GM19467 (cell line): ENCODE measurements around the gene PHLPP2.
"Not testable (repeated sequence)": the region's sequence is repeated elsewhere in the genome, so short reads cannot be mapped to it uniquely, and the experiment has no call there.

Experiments
- ATAC-seq: cut with Tn5 transposase; IDR thresholded peaks from one replicate; pipeline ENCODE4 v1.9.1; 2021; ENCODE audit warnings: mild to moderate bottlenecking, moderate library complexity; ENCODE audit not compliant: unreplicated experiment

Gene PHLPP2

DNA sequence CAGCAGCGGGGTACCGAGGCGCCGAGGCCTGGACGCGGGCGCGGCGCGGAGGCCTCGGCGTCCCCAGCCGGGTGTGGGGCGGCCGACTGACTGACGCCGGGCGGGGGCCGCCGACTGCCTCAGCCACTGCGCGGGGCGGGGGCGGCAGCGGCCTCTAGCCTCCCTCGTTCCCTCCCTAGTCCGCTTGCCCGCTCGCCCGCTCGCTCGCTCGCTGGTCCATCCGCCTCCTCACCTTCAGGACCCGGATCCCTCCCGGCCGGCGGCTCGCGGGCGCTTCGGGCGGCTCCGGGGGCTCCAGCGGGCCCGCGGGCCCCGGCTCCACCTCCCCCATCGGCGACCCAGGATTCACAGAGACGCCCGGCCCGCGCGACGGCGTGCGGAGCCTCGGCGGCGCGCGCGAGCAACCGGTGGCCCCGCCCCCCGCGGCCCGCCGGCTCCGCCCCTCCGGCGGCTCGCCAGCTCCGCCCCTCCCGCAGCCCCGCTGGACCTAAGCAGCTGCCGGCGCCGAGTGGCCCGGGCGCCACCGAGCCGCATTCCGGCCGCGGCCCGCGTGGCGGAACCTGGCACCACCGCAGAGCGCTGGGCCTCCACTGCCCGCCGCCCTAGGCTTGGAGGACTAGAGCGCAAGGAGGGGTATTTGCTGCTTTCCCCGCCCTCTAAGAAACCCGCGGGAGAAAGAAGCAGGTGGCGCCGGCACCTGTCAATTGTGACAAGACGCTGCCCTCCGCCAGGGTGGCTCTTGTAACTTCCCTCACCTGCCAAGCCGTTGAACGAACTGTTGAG lies 773 bp downstream of the PHLPP2 start:
- ATAC-seq = peak; percentile 74

DNA sequence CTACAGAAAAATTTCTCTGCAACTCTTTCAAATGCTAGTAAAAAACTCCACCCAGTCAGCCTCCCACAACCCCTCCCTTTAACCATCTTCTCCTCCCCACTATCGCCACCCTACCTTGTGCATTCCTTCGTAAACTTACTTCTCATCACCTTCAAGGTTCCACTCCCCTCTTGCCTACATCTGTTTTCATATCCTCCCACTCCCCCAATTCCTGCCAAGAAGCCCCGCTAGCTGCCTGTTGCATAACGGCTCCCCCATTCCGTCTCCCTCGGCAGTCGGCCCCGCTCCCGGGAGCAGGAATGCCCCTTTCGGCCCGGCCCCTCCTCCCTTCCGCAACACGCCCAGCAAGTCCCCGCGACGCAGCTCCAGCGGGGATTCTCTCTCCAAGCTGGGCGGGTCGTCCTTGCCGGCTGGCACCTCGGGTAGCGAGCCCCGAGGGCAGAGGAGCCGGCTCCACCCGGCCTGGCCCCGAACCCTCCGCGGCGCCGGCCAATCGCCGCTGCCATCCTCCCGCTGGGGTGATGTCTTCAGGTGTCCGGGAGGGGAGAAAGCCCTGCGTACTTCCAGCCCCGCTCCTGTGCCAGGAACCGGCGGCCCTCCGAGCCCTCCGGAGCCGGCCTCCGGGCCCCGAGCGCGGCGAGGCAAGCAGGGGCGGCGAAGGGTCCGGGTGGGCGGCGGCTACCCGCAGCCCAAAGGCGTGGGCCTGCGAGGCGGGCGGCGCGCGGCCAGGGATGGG lies 1.5 kb downstream of the PHLPP2 start:
- peak; percentile 22 for ATAC-seq

DNA sequence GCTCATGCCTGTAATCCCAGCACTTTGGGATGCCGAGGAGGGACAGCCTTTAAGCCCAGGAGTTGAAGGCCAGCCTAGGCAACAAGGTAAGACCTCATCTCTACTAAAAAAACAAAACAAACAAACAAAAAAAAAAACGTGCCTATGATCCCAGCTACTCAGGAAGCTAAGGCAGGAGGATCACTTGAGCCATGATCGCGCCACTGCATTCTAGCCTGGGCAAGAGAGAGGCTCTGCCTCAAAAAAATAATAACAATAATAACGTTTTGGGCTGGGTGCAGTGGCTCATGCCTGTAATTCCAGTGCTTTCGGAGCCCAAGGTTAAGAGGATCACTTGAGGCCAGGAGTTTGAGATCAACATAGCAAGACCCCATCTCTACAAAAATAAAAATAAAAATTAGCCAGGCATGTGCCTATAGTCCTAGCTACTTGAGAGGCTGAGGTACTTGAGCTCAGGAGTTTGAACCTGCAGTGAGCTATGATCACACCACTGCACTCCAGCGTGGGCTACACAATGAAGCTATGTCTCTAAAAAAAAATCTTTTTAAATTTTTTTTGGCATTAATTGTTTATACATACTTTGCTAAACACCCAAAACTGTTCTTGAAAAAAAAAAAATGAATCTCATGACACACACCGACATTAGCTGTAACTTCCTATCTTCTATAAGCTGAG lies 3.3 kb downstream of the PHLPP2 start:
- no peak for ATAC-seq

DNA sequence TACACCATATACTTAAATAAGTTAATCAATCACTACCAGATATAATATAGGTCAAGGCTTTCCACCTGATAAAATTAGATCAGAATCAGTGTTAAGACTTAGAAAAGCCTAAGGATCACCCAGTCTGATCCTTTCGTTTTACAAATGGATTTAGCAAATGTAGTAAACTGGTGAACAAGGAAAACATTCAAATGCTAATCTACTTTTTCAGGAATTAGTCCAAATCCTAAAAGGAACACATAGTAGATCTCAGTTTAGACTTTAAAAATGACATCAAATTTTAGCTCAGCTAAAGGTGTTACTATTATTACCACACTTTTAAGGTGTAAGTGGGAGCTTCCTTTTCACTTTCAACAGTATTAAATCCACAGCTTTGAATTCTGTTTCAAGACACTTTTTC lies 12.0 kb downstream of the PHLPP2 start:
- no peak for ATAC-seq

DNA sequence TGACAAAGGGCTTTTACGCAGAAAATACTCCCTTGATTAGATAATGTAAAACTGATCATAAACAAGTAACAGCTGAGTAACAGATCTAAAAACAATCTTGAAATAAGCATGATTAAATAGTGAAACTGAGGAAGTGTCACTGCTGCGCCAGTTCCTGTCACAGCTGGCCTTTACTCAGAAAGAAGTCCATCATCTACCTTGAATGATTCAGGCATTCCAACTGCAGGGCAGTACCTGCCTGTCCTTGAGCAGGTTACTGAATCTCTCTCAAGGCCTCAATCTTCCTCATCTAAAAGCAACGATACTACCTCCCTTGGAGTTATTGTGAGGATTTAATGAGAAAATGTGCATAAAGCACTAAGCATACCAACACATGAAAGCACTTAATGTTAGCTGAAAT lies 12.7 kb downstream of the PHLPP2 start:
- ATAC-seq = no peak

DNA sequence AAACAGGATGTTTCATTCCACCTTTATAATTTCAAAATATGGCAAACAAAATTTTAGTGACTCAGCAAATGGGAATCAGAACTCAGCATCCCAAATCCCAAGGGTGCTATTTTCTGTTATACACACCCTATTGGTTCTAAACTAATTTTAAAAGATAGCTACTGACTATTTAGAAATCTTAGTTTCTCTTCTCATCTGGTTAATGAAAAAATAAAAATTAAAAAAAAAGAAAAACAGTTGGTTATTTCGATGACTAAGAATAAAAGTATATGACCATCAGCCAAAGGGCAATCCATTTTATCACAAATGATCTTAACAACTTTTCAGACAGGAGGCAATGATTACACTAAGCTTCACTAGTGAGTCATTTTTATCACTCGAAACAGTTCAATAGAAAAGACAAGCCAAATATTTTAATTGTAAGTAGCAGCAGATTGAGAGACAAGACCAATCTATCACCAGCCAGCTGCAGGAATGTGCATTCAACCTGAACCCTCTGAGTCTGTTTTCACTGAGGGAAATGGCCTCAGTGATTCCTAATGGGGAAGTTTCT lies 15.2 kb downstream of the PHLPP2 start:
- ATAC-seq = no peak

DNA sequence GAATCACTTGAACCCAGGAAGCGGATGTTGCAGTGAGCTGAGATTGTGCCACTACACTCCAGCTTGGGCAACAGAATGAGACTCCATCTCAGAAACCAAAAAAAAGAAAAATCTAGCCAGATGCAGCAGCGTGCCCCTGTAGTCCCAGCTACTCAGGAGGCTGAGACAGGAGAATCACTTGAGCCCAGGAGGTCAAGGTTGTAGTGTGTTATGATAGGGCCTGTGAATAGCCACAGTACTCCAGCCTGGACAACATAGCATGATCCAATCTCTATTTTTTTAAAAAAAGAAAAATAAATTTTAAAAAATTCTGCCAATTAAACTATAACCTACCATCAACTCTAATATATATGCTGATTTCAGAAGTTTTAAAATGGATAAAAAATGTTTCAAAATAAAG lies 15.8 kb downstream of the PHLPP2 start:
- no peak for ATAC-seq

DNA sequence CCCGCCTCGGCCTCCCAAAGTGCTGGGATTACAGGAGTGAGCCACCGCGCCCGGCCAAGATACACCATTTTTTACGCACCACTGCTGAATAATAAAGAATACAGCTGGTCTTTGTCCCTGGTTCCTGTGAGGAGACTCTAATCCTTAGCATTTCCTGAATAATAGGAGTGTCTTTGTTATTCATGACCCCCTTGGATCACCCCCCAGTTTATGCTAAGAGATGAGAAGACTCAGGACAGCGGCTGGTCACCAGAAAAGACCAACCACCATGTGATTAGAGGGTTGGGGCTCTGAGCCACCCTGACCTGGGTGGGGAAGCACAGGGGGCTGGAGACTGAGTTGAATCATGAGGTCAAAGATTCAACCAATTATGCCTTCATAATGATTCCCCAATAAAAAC lies 17.3 kb downstream of the PHLPP2 start:
- no peak for ATAC-seq

DNA sequence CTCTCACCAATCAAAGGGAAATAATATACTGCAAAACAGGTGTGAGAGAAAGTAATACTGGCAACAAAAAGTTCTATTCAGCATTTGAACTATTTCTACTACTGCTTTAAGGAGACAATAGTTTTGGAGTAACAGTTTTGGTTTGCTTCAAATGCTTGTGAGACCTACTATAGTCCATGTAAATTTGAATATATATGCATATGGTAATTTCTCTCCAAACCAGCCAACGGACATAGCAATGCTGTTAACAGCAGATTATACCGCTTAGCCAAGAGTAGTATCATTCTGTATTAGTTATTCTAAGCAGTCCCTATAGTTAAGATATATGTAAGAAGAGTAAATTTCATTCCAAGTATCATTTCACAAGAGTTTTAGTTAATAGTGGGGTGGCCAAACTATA lies 18.5 kb downstream of the PHLPP2 start:
- no peak for ATAC-seq

DNA sequence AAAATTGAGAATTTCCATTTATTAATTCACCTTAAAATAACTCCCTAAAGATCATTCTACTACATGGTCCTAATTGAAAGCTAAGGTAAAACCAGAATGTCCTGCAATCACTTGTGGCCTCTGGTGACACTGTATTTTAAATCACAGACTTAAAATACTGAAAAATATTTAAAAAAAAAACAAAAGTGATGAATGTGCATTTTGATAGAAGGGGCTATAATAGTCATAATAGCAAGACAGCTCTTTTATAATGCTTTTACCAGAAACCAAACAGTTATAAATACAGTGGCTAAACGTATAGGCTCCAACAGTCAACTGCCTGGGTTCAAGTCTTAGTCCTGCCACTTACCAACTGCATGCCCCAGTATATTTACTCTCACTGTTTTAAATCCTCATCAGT lies 21.2 kb downstream of the PHLPP2 start:
- ATAC-seq = no peak

DNA sequence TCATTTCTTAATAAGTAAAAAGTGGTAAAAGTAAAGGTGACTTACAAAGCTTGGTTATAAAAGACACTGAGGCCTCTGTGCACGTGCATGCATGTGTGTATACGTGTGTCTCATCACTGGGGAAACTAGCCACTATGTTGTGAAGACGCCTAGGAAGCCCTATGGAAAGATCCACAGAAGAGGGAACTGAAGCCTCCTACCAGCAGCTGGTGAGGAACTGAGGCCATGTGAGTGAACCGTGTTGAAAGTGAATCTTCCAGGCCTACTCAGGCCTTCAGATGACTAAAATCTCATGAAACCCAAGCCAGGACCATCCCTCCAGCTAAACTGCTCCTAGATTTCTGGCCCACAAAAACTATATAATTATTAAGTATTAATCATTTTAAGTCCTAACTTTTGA lies 23.7 kb downstream of the PHLPP2 start:
- no peak for ATAC-seq

DNA sequence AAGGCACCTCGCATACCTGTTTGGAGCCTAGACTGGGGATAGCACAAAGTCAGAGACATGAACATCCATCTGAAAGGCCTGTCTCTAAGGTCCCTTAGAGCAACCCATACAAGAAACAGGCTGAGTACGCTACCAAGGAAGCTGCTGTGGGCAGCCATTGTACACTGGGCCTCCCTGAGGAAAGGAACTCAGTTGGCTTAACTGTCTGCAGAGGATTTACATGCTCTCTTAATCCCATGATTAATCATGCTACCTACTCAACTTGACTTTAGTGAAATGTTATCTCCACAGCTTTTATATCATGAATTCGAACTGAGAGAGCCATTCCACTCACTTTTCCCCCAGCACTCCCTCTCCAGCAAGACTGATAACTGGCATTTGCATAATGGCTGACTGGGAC lies 26.0 kb downstream of the PHLPP2 start:
- ATAC-seq = no peak

DNA sequence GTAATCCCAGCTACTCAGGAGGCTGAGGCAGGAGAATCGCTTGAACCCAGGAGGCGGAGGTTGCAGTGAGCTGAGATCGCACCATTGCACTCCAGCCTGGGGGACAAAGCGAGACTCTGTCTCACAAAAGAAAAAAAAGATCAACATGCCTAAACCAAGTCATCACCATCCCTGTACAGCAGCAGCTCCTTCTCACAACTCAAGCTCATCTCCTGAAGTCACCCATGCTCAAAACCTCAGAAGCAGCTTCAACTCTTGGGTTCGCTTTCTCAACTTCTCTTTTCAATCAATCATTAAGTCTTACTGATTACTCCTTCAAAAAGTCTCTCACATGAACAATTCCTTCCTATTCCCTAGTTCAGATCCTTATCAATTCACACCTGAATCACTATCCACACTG lies 31.3 kb downstream of the PHLPP2 start:
- no peak for ATAC-seq

DNA sequence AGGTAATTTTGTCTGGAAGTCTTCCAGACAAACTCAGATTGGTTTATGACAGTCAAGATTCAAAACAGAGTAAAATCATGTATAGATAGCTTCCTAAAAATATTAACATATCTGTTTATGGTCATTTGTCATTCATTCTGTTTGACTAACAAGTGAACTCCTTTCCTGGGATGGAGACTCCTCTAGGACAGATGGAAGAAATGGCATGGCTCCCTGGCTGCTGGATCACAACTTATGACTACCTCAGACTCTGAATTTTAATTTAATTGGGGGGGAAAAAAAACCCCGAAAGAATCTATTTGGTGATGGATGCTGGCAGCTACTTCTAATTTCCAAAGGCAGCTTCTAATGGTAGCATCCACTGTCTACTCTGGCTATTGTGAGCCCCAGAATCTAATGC lies 34.6 kb downstream of the PHLPP2 start:
- ATAC-seq = no peak

DNA sequence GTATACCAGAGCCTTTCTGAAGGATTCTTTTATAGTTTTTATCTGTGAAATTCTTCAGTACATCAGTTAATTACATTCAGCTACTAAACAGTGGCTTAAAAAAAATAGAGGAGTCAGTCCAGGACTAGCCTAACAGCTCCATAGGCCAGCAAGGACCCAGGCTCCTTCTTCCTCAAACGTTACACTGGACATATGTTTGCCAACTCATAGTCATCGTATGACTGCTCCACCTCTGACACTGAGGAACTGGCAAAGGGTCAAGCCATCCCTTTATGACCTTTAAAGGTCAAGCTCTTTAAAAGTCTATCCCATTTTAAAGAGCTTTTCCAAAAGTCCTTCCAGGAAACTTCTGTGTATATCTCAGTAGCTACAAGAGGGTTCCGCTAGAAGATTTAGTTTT lies 36.6 kb downstream of the PHLPP2 start:
- ATAC-seq = no peak

DNA sequence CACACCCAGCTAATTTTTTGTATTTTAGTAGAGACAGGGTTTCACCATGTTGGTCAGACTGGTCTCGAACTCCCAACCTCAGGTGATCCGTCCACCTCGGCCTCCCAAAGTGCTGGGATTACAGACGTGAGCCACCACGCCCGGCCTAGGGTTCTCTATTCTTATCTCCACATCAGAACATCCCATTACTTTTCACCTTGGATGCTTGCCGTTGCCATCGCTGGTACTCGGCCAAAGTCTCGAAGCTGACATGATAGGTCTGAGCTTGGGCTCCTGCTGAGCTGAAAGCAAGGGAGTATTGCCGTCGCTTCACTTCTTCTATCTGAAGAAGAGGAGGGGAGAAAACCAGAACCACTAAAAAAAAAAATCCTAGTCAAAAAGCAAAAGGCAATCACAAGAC lies 40.2 kb downstream of the PHLPP2 start:
- ATAC-seq = not testable (repeated sequence)

DNA sequence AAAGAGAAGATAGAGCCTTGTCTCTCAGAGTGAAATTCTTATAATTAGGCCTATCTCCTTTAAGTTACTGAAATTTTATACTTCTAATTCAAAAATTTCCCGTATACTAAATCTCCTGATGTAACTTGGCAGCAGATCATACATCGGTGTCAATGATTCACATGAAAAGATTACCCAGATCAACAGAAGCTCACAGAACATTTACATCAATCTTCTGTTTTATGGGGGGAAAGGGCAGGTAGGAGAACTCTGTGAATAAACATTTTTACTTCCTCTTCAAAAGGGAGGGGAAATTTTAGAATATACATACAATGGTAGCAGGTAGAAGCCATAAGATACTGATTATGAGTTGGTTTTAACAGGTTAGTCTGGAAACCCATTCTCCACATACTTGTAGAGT lies 43.1 kb downstream of the PHLPP2 start:
- no peak for ATAC-seq

DNA sequence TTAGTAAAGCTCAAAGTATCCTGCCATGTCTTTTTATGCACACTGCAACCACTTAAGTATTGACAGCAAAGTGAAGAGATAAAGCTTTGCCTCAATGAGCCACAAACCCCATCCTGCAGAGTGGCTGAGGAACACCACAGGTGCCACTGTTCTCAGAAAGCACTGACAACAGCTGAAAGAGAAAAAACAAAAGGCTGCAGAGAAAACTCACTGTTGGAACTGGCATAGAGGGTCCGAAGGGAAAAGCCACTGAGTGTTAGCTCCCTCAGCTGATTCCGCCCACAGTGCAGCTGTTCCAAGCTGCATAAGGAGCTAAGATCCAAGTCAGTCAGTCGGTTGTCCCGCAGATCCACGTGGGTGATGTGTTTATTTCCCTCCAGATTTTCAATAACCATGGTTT lies 48.3 kb downstream of the PHLPP2 start:
- no peak for ATAC-seq

DNA sequence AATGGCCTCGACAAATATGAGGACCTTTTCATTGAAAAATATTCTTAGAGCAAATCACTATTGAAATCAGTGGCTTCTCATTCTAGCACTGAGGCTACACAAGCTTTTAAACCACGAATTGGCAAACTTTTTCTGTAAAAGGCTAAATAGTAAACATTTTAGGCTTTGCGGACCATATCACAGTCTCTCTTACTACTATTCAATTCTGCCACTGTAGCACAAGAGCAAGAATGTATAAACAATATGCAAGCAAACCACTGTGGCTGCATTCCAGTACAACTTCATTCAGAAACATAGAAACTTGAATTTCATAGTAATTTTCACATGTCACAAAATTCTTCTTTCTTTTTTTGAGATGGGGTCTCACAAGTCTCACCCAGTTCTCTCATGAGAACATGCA lies 49.1 kb downstream of the PHLPP2 start:
- ATAC-seq = no peak

DNA sequence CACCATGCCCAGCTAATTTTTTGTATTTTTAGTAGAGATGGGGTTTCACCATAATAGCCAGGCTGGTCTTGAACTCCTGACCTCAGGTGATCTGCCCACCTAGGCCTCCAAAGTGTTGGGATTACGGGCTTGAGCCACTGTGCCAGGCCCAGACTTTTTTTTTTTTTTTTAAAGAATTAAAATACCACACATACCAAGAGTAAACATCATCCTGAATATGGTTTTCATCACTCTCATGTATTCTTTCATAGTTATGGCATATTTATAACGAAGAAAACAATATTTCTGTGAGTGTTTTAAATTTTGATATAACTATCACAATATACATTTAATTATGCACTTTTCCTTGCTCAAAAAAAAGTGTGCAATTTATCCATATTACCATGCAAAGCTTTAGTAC lies 50.3 kb downstream of the PHLPP2 start:
- ATAC-seq = no peak

DNA sequence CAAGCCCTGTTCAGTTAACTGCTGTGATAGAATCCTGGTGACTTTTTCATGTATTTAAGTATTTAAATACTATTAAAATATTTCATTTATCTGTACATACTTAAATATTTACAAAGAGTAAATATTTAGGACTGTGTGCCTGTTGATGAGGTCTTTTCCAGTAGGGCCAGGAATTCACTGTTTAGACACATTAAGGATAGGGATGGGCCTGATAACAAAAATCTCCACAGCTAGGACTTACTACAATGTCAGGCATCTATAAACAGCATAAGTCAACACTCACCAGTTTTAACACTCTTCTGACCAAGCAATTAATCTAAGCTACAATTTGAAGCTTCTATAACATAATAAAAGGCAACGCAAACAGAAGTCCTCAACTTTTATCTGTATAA lies 50.9 kb downstream of the PHLPP2 start:
- ATAC-seq = no peak
